ENCODE measurements around the gene CPA2.

Gene CPA2

GRCh38 chr7:130301501-130302020, 34.9 kb downstream of the CPA2 start:
- no peak for TF ChIP-seq Cebpa-rat (IDR thresholded peaks at IDR 0.05)
- Histone ChIP-seq H3K9ac (no peak overlapping the region), H3K4me2 (no peak overlapping the region), H3K4me1 (peaks cover 0 to 6% (median 2%) of the 10 kb centered on the region in 10 experiments; a peak in 4 of 20 replicates), H3K27me3 (no peaks in the 10 kb centered on the region), H3K27ac (no peak overlapping the region), H3K9me3 (replicated peaks in 1 of 11) (peaks cover 0 to 4% (median 0%) of the 10 kb centered on the region in 11 experiments; a peak in 1 of 22 replicates), H3K36me3 (no peaks in the 10 kb centered on the region), H3K4me3 (no peak overlapping the region), H4K20me1 (no peaks in the 10 kb centered on the region)

- Histone ChIP-seq H3K4me3 (no peak overlapping the region), H3K4me2 (no peak overlapping the region), H3K4me1 (peaks cover 0 to 6% (median 2%) of the 10 kb centered on the region in 10 experiments; a peak in 4 of 20 replicates), H3K9me3 (replicated peaks in 1 of 11) (peaks cover 0 to 4% (median 0%) of the 10 kb centered on the region in 11 experiments; a peak in 1 of 22 replicates), H3K36me3 (no peaks in the 10 kb centered on the region), H3K27ac (no peak overlapping the region), H4K20me1 (no peaks in the 10 kb centered on the region), H3K9ac (no peak overlapping the region), H3K27me3 (no peaks in the 10 kb centered on the region)
- no peak for TF ChIP-seq Cebpa-rat (IDR thresholded peaks at IDR 0.05)
Observed at GRCh38 chr7:130302649-130303048, 36.0 kb downstream of the CPA2 start.

- no peak overlapping the region for H3K4me3 ChIP-seq
- peaks cover 0 to 6% (median 2%) of the 10 kb centered on the region in 10 experiments; a peak in 4 of 20 replicates for H3K4me1 ChIP-seq
- no peak overlapping the region for H3K27ac ChIP-seq
- TF ChIP-seq Cebpa-rat (IDR thresholded peaks at IDR 0.05) = no peak
- no peak overlapping the region for H3K9ac ChIP-seq
- no peaks in the 10 kb centered on the region for H3K27me3 ChIP-seq
- peaks cover 0 to 4% (median 0%) of the 10 kb centered on the region in 11 experiments; a peak in 1 of 22 replicates for H3K9me3 ChIP-seq (replicated peaks in 1 of 11)
- H3K36me3 ChIP-seq = no peaks in the 10 kb centered on the region
- H4K20me1 ChIP-seq = no peaks in the 10 kb centered on the region
- 0 out of 22 replicates have a peak overlapping the region, but pooled peaks of 1 of the 11 experiments have one; percentile 14 for H3K4me2 ChIP-seq
Observed at GRCh38 chr7:130303127-130303526, 36.5 kb downstream of the CPA2 start.

DNA sequence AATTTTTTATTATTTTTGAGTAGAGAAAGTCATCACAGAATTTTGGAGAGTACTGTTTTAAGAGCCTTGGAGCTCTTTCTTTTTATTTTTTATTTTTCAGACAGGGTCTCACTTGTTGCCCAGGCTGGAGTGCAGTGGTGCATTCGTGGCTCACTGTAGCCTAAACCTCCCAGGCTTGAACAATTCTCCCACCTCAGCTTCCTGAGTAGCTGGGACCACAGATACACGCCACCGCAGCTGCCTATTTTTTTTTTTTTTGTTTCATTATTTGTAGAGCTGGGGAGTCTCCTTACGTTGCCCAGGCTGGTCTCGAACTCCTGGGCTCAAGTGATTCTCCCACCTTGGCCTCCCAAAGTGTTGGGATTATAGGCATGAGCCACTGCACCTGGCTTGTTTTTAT, 36.9 kb downstream of the CPA2 start:
- no peak overlapping the region for H3K4me3 ChIP-seq
- H3K27ac ChIP-seq = no peak overlapping the region
- no peaks in the 10 kb centered on the region for H3K36me3 ChIP-seq
- H3K4me2 ChIP-seq = 0 out of 22 replicates have a peak overlapping the region, but pooled peaks of 2 of the 11 experiments have one; percentile 14 to 19
- peaks cover 0 to 6% (median 2%) of the 10 kb centered on the region in 10 experiments; a peak in 4 of 20 replicates for H3K4me1 ChIP-seq
- peaks cover 0 to 4% (median 0%) of the 10 kb centered on the region in 11 experiments; a peak in 1 of 22 replicates for H3K9me3 ChIP-seq (replicated peaks in 1 of 11)
- TF ChIP-seq Cebpa-rat (IDR thresholded peaks at IDR 0.05) = no peak
- H3K27me3 ChIP-seq = no peaks in the 10 kb centered on the region
- H3K9ac ChIP-seq = no peak overlapping the region
- H4K20me1 ChIP-seq = no peaks in the 10 kb centered on the region

DNA sequence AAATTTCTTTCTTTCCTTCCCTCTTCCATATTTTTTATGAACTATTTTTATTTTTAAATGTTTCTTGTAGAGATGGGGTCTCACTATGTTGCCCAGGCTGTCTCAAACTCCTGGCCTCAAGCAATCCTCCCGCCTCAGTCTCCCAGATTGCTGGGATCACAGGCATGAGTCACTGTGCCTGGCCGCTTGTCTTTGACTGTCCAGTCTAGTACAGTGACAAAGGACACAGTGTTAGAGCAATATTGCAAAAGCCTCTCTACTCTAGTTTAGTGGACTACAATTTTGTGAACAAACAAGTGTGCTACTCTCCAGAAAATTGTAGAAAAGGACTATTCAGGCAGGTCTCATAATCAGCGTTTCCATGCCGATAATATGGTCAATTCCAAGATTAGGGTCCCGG, 37.3 kb downstream of the CPA2 start:
- Histone ChIP-seq H3K4me1 (peaks cover 0 to 6% (median 2%) of the 10 kb centered on the region in 10 experiments; a peak in 4 of 20 replicates), H3K27me3 (no peaks in the 10 kb centered on the region), H3K4me3 (no peak overlapping the region), H3K4me2 (no peak overlapping the region), H3K36me3 (no peaks in the 10 kb centered on the region), H3K27ac (no peak overlapping the region), H3K9ac (no peak overlapping the region), H4K20me1 (no peaks in the 10 kb centered on the region), H3K9me3 (replicated peaks in 1 of 11) (peaks cover 0 to 4% (median 0%) of the 10 kb centered on the region in 11 experiments; a peak in 1 of 22 replicates)
- TF ChIP-seq Cebpa-rat (IDR thresholded peaks at IDR 0.05) = no peak

DNA sequence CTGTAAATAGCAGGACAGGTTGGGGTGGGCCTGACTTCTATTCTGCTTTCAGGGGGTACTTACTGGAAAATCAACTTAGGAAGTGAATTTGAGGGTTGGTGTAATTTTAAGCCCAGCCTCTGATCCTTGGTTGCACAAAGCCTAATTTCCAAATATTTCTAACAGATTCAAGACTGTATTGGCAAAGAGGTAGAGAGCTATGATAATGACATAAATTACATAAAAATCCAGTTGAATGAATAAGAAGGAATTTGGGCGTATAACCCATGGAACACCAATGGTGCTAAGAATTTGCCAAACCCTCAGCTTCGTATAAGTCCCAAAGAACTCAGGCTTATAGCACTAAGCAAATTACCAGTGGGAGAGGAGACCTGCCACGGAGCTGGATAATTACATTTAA, 38.2 kb downstream of the CPA2 start:
- H3K36me3 ChIP-seq = no peaks in the 10 kb centered on the region
- H3K27me3 ChIP-seq = no peaks in the 10 kb centered on the region
- no peak for TF ChIP-seq Cebpa-rat (IDR thresholded peaks at IDR 0.05)
- H4K20me1 ChIP-seq = no peaks in the 10 kb centered on the region
- no peak overlapping the region for H3K9ac ChIP-seq
- H3K4me1 ChIP-seq = peaks cover 0 to 6% (median 2%) of the 10 kb centered on the region in 10 experiments; a peak in 4 of 20 replicates
- H3K9me3 ChIP-seq (replicated peaks in 1 of 11) = peaks cover 0 to 4% (median 0%) of the 10 kb centered on the region in 11 experiments; a peak in 1 of 22 replicates
- H3K4me2 ChIP-seq = no peak overlapping the region
- H3K27ac ChIP-seq = no peak overlapping the region
- no peak overlapping the region for H3K4me3 ChIP-seq

GRCh38 chr7:130305433-130306042, 38.9 kb downstream of the CPA2 start:
- no peaks in the 10 kb centered on the region for H4K20me1 ChIP-seq

DNA sequence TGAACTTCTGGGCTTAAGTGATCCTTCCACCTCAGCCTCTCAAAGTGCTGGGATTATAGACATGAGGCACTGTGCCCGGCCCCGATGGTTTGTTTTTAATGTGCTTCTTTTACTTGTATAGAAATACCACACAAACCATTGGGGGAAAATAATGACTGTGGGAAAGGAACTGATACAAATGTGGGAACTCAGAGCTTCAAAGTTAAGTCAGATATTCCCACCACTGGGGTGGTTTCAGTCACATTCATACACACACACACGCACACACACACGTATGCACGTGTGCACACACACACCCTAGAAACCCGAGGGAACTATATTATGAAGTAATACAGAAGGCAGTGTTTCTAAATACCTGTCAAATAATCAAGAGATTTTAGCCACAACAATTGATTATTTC, 43.3 kb downstream of the CPA2 start:
- Histone ChIP-seq H4K20me1 (no peaks in the 10 kb centered on the region), H3K4me1 (no peaks in the 10 kb centered on the region), H3K27ac (no peak overlapping the region), H3K27me3 (no peaks in the 10 kb centered on the region), H3K4me3 (no peak overlapping the region), H3K9ac (no peak overlapping the region), H3K9me3 (replicated peaks in 1 of 11) (0 out of 22 replicates have a peak, but pooled peaks cover 0 to 4% (median 0%) of the 10 kb centered on the region in 11 experiments), H3K36me3 (no peaks in the 10 kb centered on the region), H3K4me2 (no peak overlapping the region)
- no peak for TF ChIP-seq Cebpa-rat (IDR thresholded peaks at IDR 0.05)

More at GRCh38 chr7:130305433-130306042, 38.9 kb downstream of the CPA2 start:
- H3K9ac ChIP-seq = no peak overlapping the region
- H3K27me3 ChIP-seq = no peaks in the 10 kb centered on the region
- H3K36me3 ChIP-seq = no peaks in the 10 kb centered on the region
- no peak overlapping the region for H3K27ac ChIP-seq
- H3K9me3 ChIP-seq (replicated peaks in 1 of 11) = 0 out of 22 replicates have a peak, but pooled peaks cover 0 to 2% (median 0%) of the 10 kb centered on the region in 11 experiments
- TF ChIP-seq Cebpa-rat (IDR thresholded peaks at IDR 0.05) = no peak
- H3K4me1 ChIP-seq = peaks cover 0 to 6% (median 2%) of the 10 kb centered on the region in 10 experiments; a peak in 4 of 20 replicates
- H3K4me2 ChIP-seq = no peak overlapping the region
- no peak overlapping the region for H3K4me3 ChIP-seq

- Histone ChIP-seq H3K9me3 (replicated peaks in 1 of 11) (0 out of 22 replicates have a peak, but pooled peaks cover 0 to 4% (median 0%) of the 10 kb centered on the region in 11 experiments), H3K36me3 (no peaks in the 10 kb centered on the region), H3K4me1 (no peaks in the 10 kb centered on the region), H3K4me2 (no peak overlapping the region), H3K27me3 (no peaks in the 10 kb centered on the region), H4K20me1 (no peaks in the 10 kb centered on the region), H3K9ac (no peak overlapping the region), H3K27ac (no peak overlapping the region), H3K4me3 (no peak overlapping the region)
- TF ChIP-seq Cebpa-rat (IDR thresholded peaks at IDR 0.05) = no peak
Observed at GRCh38 chr7:130314305-130314704, 47.6 kb downstream of the CPA2 start.
